Transverse colon (tissue), 4 donors: ENCODE measurements around the gene ALPK1. TPM values are rescaled to one million over a fixed set of nuclear protein-coding genes. Genes with fewer than 3 reads are reported as not detected.
A peak's percentile ranks its signal among the peaks of the same experiment; 100 is the strongest.

Experiments used
- DNase-seq: peaks from one replicate; pipeline ENCODE4 v3.0.0-alpha.2; 2019
- H3K27ac ChIP-seq, 4 donors: fragments of 200-600 bp; sonication (generic); 2 replicates each; pipeline ENCODE4 v1.5.1; 2016 to 2018; ENCODE audit warnings: inconsistent platforms in 4 of 4
- H3K27me3 ChIP-seq: fragments of 200-600 bp; sonication (generic); 2 replicates; pipeline ENCODE4 v1.5.1; 2017; ENCODE audit warnings: inconsistent platforms
- H3K36me3 ChIP-seq, 4 donors: fragments of 200-600 bp; sonication (generic); 2 replicates each; pipeline ENCODE4 v1.5.1; 2017 to 2019; ENCODE audit warnings: inconsistent platforms in 4 of 4
- H3K4me1 ChIP-seq, 4 donors: fragments of 200-600 bp; sonication (generic); 2 replicates each; pipeline ENCODE4 v1.5.1; 2017 to 2020; ENCODE audit warnings: inconsistent platforms in 4 of 4
- H3K4me3 ChIP-seq, 4 donors: fragments of 200-600 bp; sonication (generic); 1 replicate in 1 of 4; 2 replicates in 3 of 4; pipeline versions ENCODE4 v1.5.1 to v1.6.1; 2017 to 2019; ENCODE audit warnings: inconsistent platforms in 4 of 4
- H3K9me3 ChIP-seq, 2 donors: fragments of 200-600 bp; sonication (generic); 2 replicates each; pipeline ENCODE4 v1.5.1; 2017 to 2019; ENCODE audit warnings: inconsistent platforms in 2 of 2
- EP300 ChIP-seq: sonication (generic); formaldehyde crosslinking; IDR thresholded peaks from one replicate; pipeline ENCODE4 v1.6.1; 2017; ENCODE audit warnings: antibody characterized with exemption, low read depth
- POLR2A ChIP-seq: fragments of 450-650 bp; IDR thresholded peaks from one replicate; pipeline ENCODE4 v1.6.1; 2016; ENCODE audit warnings: antibody characterized with exemption, mild to moderate bottlenecking, moderate library complexity
- POLR2AphosphoS5 ChIP-seq, 3 donors: sonication (generic); formaldehyde crosslinking; IDR thresholded peaks; one replicate each; pipeline ENCODE4 v1.6.1; 2016; ENCODE audit warnings: antibody characterized with exemption in 3 of 3
- WGBS, 2 donors: methylation state at CpG; one replicate each; pipeline ENCODE4 v1.1.5; 2018; ENCODE audit warnings: low coverage in 1 of 2; 5-methylcytosine and 5-hydroxymethylcytosine counted together
- in situ Hi-C, 4 donors: fragments of 200-750 bp; cut with MboI; loops; one replicate each; pipeline versions ENCODE4 v1.15.0 to v1.15.1; 2017; ENCODE audit warnings: low sequenced_read_pairs in 3 of 4, low pct_ligation_motif_present in 1 of 4, low pct_unique_long_range_greater_than_20kb in 1 of 4
- intact Hi-C: fragments of 100-400 bp; cut with DNase I; formaldehyde crosslinking; loops from one replicate; pipeline ENCODE4 v1.15.1; 2023; ENCODE audit warnings: low total_unique reads
- total RNA-seq, 4 donors: library from RNA; depleted of rRNA; stranded (reverse); fragments of >200 nt; gene quantifications; one replicate each; pipeline ENCODE4 v1.1.0, GENCODE V29; 2016
- TF ChIP-seq, protein P1 (sequence below), 5 experiments: fragments of 200-600 bp in 3 of 5; fragments of 450-650 bp in 2 of 5; sonication (generic) in 3 of 5; IDR thresholded peaks; 1 replicate in 2 of 5; 2 replicates in 3 of 5; pipeline ENCODE4 v1.5.1; 2016 to 2017; ENCODE audit warnings: antibody characterized with exemption in 5 of 5, inconsistent platforms in 3 of 5, mild to moderate bottlenecking in 2 of 5, moderate library complexity in 1 of 5

ALPK1 gene
- total RNA-seq, 4 donors from 2014 or later = 15.5 to 45.1 (median 27.4) TPM

DNA sequence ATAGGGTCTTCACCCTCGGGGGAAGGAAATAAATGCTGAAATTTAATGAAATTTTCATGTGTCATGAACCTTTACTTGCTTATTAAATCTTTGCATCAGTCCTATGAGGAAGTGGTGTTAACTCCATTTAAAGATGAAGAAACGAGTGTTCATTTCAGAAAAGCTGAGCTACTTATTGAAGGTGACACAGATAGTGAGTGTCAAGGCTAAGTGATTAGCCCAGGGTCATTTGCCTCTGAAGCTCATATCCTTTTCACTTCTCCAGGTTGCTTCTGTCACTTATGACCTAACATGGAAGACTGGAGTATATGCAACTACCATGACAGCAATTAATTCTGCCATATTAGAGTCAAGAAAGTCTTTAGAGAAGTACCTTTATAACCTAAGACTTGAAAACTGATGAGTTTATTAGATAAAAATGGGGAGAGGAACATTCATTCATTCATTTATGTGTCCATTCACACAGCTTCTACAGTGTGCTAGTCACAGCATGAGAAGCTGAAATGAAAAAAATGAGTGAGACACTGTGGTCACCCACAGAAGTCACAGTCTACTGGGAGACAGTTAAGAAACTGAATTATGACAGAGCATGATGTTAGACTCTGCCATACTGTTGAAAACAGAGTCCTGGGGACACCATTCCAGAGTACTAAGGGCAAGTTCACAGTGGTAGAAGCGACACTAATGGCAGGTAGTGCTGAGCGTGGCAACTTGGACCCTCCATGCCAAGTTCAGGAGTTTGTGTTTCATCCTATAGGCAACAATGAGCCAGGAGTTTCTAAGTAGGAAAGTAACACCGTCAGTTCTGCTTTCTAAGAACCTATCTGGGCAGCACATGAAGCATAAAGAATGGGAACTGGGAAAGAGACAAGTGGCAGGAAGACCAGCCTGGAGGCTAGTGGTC is 21.3 kb downstream of the ALPK1 start:
- no peaks in the 10 kb centered on the region for H3K27me3 ChIP-seq
- H3K36me3 ChIP-seq = peaks cover 0 to 5% (median 0%) of the 10 kb centered on the region in 4 donors
- no peak overlapping the region for H3K27ac ChIP-seq
- H3K4me1 ChIP-seq = no peaks in the 10 kb centered on the region
- intact Hi-C loops (no loop called here), in situ Hi-C loops (no loop called here)
- DNase-seq = no peak
- TF ChIP-seq, protein P1, sequence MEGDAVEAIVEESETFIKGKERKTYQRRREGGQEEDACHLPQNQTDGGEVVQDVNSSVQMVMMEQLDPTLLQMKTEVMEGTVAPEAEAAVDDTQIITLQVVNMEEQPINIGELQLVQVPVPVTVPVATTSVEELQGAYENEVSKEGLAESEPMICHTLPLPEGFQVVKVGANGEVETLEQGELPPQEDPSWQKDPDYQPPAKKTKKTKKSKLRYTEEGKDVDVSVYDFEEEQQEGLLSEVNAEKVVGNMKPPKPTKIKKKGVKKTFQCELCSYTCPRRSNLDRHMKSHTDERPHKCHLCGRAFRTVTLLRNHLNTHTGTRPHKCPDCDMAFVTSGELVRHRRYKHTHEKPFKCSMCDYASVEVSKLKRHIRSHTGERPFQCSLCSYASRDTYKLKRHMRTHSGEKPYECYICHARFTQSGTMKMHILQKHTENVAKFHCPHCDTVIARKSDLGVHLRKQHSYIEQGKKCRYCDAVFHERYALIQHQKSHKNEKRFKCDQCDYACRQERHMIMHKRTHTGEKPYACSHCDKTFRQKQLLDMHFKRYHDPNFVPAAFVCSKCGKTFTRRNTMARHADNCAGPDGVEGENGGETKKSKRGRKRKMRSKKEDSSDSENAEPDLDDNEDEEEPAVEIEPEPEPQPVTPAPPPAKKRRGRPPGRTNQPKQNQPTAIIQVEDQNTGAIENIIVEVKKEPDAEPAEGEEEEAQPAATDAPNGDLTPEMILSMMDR (IDR thresholded peaks at IDR 0.05) = no peak
- TF ChIP-seq POLR2AphosphoS5 (IDR thresholded peaks at IDR 0.05) = no peak
- no peak for TF ChIP-seq EP300
- no peak for TF ChIP-seq POLR2A
- H3K4me3 ChIP-seq = no peak overlapping the region
- 80 to 84% methylated on average over 3 to 5 of the region's 5 CpGs for WGBS, 2 donors
- no peaks in the 10 kb centered on the region for H3K9me3 ChIP-seq

DNA sequence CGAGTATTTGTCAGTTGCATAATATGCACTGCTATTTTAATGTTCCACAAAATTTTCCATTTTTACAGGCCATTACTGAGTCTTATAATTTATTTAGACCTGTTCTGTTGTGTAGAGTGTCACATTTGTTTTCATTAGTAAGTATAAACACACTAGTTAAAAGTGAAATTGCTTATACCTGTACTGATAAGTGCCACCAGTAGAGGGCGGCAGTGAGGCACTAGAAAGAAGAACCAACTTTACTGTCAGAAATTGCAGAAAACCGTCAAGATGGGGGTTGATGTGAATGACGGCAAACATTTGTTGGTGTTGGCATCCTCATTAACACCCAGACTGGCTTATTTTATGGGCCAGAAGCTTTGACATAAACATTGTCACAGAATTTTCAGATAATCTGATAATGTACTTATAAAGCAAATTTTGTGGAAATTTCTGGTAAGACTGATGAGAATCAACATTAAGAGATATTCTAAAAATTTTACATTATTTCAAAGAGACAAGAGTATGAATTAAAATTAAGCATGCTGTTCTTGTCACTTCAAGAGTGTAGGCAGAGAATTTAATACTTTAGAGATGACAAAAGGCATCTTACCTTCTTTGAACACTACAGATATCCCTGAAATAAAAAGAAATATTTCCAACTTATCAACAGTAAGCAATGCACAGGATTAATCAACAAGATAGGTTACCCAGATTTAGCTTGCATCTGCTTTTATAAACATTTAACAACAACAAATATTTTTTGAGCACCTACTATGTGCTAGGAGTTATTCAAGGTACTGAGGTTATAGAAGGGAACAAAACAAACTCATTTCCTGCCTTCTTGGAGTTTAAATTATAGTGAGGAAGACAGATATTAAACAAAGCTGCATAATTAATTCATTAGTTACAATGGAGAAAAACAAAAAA is 24.9 kb downstream of the ALPK1 start:
- WGBS, 2 donors = 26 to 32% methylated on average over 4 of the region's 4 CpGs
- H3K36me3 ChIP-seq = peaks cover 0 to 5% (median 0%) of the 10 kb centered on the region in 4 donors
- H3K27me3 ChIP-seq = no peaks in the 10 kb centered on the region
- no peaks in the 10 kb centered on the region for H3K4me1 ChIP-seq
- no peaks in the 10 kb centered on the region for H3K9me3 ChIP-seq
- peak; percentile 73 for DNase-seq
- no peak overlapping the region for H3K27ac ChIP-seq
- intact Hi-C loops = no loop called here
- TF ChIP-seq EP300 = no peak
- TF ChIP-seq, protein P1 (IDR thresholded peaks at IDR 0.05) = peak; percentile 74 to 87 (median 84)
- TF ChIP-seq POLR2A = no peak
- TF ChIP-seq POLR2AphosphoS5 (IDR thresholded peaks at IDR 0.05) = no peak
- in situ Hi-C loops = loop anchor here in 2 of 4 donors (10.0 kb wide), 2 partner anchors 203 to 283 kb away; no protein-coding TSS in a partner anchor
- no peak overlapping the region for H3K4me3 ChIP-seq

DNA sequence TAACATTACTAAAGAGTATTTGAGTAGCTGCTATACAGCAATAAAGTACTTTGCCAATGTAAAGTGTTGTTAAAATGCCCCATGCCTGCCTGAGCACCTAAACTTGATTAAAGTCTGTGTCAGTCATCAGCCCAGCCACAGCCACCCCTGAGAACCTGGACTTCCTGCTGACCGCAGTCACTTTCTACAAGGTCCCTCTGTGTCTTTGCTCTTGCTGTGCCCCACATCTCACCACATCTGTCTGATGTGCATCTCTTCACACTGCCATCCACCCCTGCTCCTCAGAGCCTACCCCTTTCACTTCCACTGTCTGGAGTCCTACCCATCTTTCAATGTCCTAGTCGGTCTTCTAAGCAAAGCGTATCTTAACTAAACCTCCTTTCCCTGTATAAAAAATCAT is 25.7 kb downstream of the ALPK1 start:
- in situ Hi-C loops = loop anchor here in 2 of 4 donors (10.0 kb wide), 2 partner anchors 202 to 282 kb away; no protein-coding TSS in a partner anchor
- Histone ChIP-seq H3K4me1 (no peaks in the 10 kb centered on the region), H3K27me3 (no peaks in the 10 kb centered on the region), H3K36me3 (no peaks in the 10 kb centered on the region), H3K4me3 (no peak overlapping the region), H3K9me3 (no peaks in the 10 kb centered on the region), H3K27ac (no peak overlapping the region)
- intact Hi-C loops = no loop called here
- WGBS, 2 donors = 93 to 100% methylated on average over 3 of the region's 3 CpGs
- no peak for DNase-seq
- TF ChIP-seq POLR2A (no peak), EP300 (no peak), POLR2AphosphoS5 (IDR thresholded peaks at IDR 0.05) (no peak)
- TF ChIP-seq, protein P1 (IDR thresholded peaks at IDR 0.05) = no peak

DNA sequence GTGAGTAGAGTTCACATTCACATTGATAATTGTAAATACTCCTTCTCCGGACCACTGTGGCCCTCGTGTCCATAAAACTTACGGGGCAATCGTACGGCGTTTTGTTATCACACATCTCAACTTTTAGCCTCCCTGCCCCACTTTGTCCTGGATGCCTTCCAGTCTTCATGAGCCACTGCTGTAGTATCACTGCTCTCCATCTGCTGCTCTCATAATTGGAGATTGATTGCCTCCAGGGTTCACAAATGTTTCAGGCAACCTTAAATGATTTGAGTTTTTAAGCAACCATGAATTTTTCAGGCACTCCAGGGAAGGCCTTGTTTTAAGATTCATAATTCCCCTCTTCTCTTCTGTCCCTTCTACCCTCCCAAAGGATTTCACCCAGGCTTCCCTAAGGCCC is 28.4 kb downstream of the ALPK1 start:
- Histone ChIP-seq H3K36me3 (no peaks in the 10 kb centered on the region), H3K27me3 (no peaks in the 10 kb centered on the region), H3K4me1 (no peaks in the 10 kb centered on the region), H3K4me3 (no peak overlapping the region), H3K27ac (no peak overlapping the region), H3K9me3 (no peaks in the 10 kb centered on the region)
- DNase-seq = no peak
- TF ChIP-seq EP300 = no peak
- TF ChIP-seq POLR2A = no peak
- TF ChIP-seq, protein P1 (IDR thresholded peaks at IDR 0.05) = no peak
- TF ChIP-seq POLR2AphosphoS5 (IDR thresholded peaks at IDR 0.05) = no peak
- WGBS, 2 donors = 90 to 95% methylated on average over 4 to 6 of the region's 6 CpGs
- intact Hi-C loops = no loop called here
- in situ Hi-C loops = loop anchor here in 2 of 4 donors (10.0 kb wide), 2 partner anchors 199 to 279 kb away; no protein-coding TSS in a partner anchor
